ENCODE data around the gene CFAP410. TPM values are rescaled to one million over a fixed set of nuclear protein-coding genes. Genes with fewer than 3 reads are reported as not detected.
A peak's percentile ranks its signal among the peaks of the same experiment; 100 is the strongest.

CFAP410 gene
- total RNA-seq, 3 donors from 2014 or later (not counting 1 experiment from before 2014, with no cell fraction given), result 43.6 to 47.4 (median 46.7) TPM

- Mint-ChIP-seq H3K27me3 (ENCODE audit: low read depth in 2 of 2) (no peaks in the 10 kb centered on the region), H3K4me3 (no peak overlapping the region), H3K36me3 (no peaks in the 10 kb centered on the region), H3K4me1 (peaks cover 26 to 58% of the 10 kb centered on the region in 2 donors), H3K27ac (no peak overlapping the region), H3K9me3 (no peaks in the 10 kb centered on the region)
- Histone ChIP-seq H3K36me3 (ENCODE audit: control insufficient read depth, insufficient read depth, low read length) (peaks cover 13% of the 10 kb centered on the region), H3K4me1 (ENCODE audit: control insufficient read depth, insufficient read depth, low read length) (peaks cover 43% of the 10 kb centered on the region), H3K9me3 (ENCODE audit: control insufficient read depth, insufficient read depth, low read length) (peaks cover 6% of the 10 kb centered on the region), H3K27me3 (ENCODE audit: control insufficient read depth, insufficient read depth, low read length) (peaks cover 5% of the 10 kb centered on the region), H3K4me3 (ENCODE audit: low read length) (no peak overlapping the region), H3K27ac (ENCODE audit: low read length) (no peak overlapping the region)
- intact Hi-C loops (cut with micrococcal nuclease), result loop anchor here (10.0 kb wide), 3 partner anchors 97 to 547 kb away; partner anchors contain the start of genes ITGB2 and TRAPPC10
- ATAC-seq, result no peak
- no peak for DNase-seq
- WGBS (ENCODE audit: insufficient coverage), result 96% methylated on average over 21 of the region's 22 CpGs
- TF ChIP-seq CTCF (IDR thresholded peaks at IDR 0.05), result no peak
These were observed 38.9 kb upstream of the CFAP410 start for GRCh38 chr21:44377922-44378645.

GRCh38 chr21:44377201-44377921 lies 38.2 kb upstream of the CFAP410 start:
- no peak overlapping the region for H3K4me3 Mint-ChIP-seq
- TF ChIP-seq CTCF (IDR thresholded peaks at IDR 0.05), result no peak
- WGBS (ENCODE audit: insufficient coverage), result 89% methylated on average over 21 of the region's 24 CpGs
- peaks cover 6% of the 10 kb centered on the region for H3K36me3 ChIP-seq (ENCODE audit: control insufficient read depth, insufficient read depth, low read length)
- DNase-seq (no peak), ATAC-seq (no peak)
- peaks cover 4% of the 10 kb centered on the region for H3K9me3 ChIP-seq (ENCODE audit: control insufficient read depth, insufficient read depth, low read length)
- no peaks in the 10 kb centered on the region for H3K36me3 Mint-ChIP-seq
- no peak overlapping the region for H3K27ac ChIP-seq (ENCODE audit: low read length)
- peaks cover 31 to 63% of the 10 kb centered on the region in 2 donors for H3K4me1 Mint-ChIP-seq
- no peaks in the 10 kb centered on the region for H3K27me3 Mint-ChIP-seq (ENCODE audit: low read depth in 2 of 2)
- intact Hi-C loops (cut with micrococcal nuclease), result loop anchor here (10.0 kb wide), 3 partner anchors 97 to 547 kb away; partner anchors contain the start of genes ITGB2 and TRAPPC10
- peaks cover 43% of the 10 kb centered on the region for H3K4me1 ChIP-seq (ENCODE audit: control insufficient read depth, insufficient read depth, low read length)
- peaks cover 5% of the 10 kb centered on the region for H3K27me3 ChIP-seq (ENCODE audit: control insufficient read depth, insufficient read depth, low read length)
- no peaks in the 10 kb centered on the region for H3K9me3 Mint-ChIP-seq
- no peak overlapping the region for H3K4me3 ChIP-seq (ENCODE audit: low read length)
- H3K27ac Mint-ChIP-seq, result no peak overlapping the region

- ATAC-seq (no peak), DNase-seq (no peak)
- Histone ChIP-seq H3K27ac (ENCODE audit: low read length) (no peak overlapping the region), H3K4me3 (ENCODE audit: low read length) (no peak overlapping the region), H3K36me3 (ENCODE audit: control insufficient read depth, insufficient read depth, low read length) (peaks cover 4% of the 10 kb centered on the region), H3K4me1 (ENCODE audit: control insufficient read depth, insufficient read depth, low read length) (peaks cover 43% of the 10 kb centered on the region), H3K27me3 (ENCODE audit: control insufficient read depth, insufficient read depth, low read length) (peaks cover 5% of the 10 kb centered on the region), H3K9me3 (ENCODE audit: control insufficient read depth, insufficient read depth, low read length) (peaks cover 4% of the 10 kb centered on the region)
- Mint-ChIP-seq H3K4me1 (peaks cover 31 to 64% of the 10 kb centered on the region in 2 donors), H3K36me3 (no peaks in the 10 kb centered on the region), H3K4me3 (peak overlapping the region; percentile 31), H3K9me3 (no peaks in the 10 kb centered on the region), H3K27ac (no peak overlapping the region), H3K27me3 (ENCODE audit: low read depth in 2 of 2) (no peaks in the 10 kb centered on the region)
- no peak for TF ChIP-seq CTCF (IDR thresholded peaks at IDR 0.05)
- intact Hi-C loops (cut with micrococcal nuclease), result loop anchor here (10.0 kb wide), 3 partner anchors 98 to 548 kb away; partner anchors contain the start of genes ITGB2 and TRAPPC10
- 98% methylated on average over 9 of the region's 9 CpGs for WGBS (ENCODE audit: insufficient coverage)
These were observed 37.4 kb upstream of the CFAP410 start for GRCh38 chr21:44376606-44377005.
